PFSK-1 (cell line): ENCODE measurements around the gene ZBTB22.

ENCODE experiments used
- FOXP2 ChIP-seq: optimal IDR thresholded peaks from 2 replicates; pipeline ENCODE3; 2011; ENCODE audit warnings: borderline replicate concordance, control low read depth, inconsistent platforms; ENCODE audit not compliant: insufficient read depth; ENCODE audit errors: extremely low read length, extremely low read depth
- POLR2AphosphoS5 ChIP-seq: IDR thresholded peaks from 2 replicates; pipeline ENCODE4 v1.6.1; 2012; ENCODE audit warnings: low read depth, mild to moderate bottlenecking, control low read depth, low read length, moderate library complexity
- SIN3A ChIP-seq: IDR thresholded peaks from 2 replicates; pipeline ENCODE4 v1.6.1; 2012; ENCODE audit warnings: mild to moderate bottlenecking, low read length, moderate library complexity, borderline replicate concordance; ENCODE audit not compliant: insufficient read depth
- TAF1 ChIP-seq: IDR thresholded peaks from 2 replicates; pipeline ENCODE4 v1.6.1; 2012; ENCODE audit warnings: low read length, control low read depth, borderline replicate concordance; ENCODE audit not compliant: insufficient read depth
- TF ChIP-seq, protein P1 (sequence below), 2 experiments: IDR thresholded peaks; 2 replicates each; pipeline versions ENCODE4 v1.6.1 to v1.8.0; 2011 to 2012; ENCODE audit warnings: low read depth in 2 of 2, low read length in 2 of 2, control low read depth in 1 of 2, inconsistent platforms in 1 of 2, mild to moderate bottlenecking in 1 of 2, moderate library complexity in 1 of 2; ENCODE audit not compliant: insufficient read depth in 1 of 2

The ZBTB22 gene

DNA sequence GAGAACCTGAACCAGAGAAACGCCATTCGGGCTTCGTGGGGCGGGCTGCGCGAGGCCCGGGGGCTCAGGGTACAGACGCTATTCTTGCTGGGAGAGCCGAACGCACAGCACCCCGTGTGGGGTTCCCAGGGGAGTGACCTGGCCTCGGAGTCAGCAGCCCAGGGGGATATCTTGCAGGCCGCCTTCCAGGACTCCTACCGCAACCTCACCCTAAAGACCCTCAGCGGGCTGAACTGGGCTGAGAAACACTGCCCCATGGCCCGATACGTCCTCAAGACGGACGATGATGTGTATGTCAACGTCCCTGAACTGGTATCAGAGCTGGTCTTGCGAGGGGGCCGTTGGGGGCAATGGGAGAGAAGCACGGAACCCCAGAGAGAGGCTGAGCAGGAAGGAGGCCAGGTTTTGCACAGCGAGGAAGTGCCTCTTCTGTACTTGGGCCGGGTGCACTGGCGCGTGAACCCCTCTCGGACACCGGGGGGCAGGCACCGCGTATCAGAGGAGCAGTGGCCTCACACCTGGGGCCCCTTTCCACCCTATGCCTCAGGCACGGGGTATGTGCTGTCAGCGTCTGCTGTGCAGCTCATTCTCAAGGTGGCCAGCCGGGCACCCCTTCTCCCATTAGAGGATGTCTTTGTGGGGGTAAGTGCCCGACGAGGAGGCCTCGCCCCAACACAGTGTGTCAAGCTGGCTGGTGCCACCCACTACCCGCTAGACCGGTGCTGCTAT, 39.7 kb downstream of the ZBTB22 start:
- TF ChIP-seq TAF1 (no peak), POLR2AphosphoS5 (no peak; the same call in 1 of the 2 replicates), FOXP2 (no peak), SIN3A (no peak)
- TF ChIP-seq, protein P1, sequence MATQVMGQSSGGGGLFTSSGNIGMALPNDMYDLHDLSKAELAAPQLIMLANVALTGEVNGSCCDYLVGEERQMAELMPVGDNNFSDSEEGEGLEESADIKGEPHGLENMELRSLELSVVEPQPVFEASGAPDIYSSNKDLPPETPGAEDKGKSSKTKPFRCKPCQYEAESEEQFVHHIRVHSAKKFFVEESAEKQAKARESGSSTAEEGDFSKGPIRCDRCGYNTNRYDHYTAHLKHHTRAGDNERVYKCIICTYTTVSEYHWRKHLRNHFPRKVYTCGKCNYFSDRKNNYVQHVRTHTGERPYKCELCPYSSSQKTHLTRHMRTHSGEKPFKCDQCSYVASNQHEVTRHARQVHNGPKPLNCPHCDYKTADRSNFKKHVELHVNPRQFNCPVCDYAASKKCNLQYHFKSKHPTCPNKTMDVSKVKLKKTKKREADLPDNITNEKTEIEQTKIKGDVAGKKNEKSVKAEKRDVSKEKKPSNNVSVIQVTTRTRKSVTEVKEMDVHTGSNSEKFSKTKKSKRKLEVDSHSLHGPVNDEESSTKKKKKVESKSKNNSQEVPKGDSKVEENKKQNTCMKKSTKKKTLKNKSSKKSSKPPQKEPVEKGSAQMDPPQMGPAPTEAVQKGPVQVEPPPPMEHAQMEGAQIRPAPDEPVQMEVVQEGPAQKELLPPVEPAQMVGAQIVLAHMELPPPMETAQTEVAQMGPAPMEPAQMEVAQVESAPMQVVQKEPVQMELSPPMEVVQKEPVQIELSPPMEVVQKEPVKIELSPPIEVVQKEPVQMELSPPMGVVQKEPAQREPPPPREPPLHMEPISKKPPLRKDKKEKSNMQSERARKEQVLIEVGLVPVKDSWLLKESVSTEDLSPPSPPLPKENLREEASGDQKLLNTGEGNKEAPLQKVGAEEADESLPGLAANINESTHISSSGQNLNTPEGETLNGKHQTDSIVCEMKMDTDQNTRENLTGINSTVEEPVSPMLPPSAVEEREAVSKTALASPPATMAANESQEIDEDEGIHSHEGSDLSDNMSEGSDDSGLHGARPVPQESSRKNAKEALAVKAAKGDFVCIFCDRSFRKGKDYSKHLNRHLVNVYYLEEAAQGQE (IDR thresholded peaks at IDR 0.05; ENCODE audit: insufficient read depth in 1 of 2, low read depth in 2 of 2, low read length in 2 of 2) = no peak

DNA sequence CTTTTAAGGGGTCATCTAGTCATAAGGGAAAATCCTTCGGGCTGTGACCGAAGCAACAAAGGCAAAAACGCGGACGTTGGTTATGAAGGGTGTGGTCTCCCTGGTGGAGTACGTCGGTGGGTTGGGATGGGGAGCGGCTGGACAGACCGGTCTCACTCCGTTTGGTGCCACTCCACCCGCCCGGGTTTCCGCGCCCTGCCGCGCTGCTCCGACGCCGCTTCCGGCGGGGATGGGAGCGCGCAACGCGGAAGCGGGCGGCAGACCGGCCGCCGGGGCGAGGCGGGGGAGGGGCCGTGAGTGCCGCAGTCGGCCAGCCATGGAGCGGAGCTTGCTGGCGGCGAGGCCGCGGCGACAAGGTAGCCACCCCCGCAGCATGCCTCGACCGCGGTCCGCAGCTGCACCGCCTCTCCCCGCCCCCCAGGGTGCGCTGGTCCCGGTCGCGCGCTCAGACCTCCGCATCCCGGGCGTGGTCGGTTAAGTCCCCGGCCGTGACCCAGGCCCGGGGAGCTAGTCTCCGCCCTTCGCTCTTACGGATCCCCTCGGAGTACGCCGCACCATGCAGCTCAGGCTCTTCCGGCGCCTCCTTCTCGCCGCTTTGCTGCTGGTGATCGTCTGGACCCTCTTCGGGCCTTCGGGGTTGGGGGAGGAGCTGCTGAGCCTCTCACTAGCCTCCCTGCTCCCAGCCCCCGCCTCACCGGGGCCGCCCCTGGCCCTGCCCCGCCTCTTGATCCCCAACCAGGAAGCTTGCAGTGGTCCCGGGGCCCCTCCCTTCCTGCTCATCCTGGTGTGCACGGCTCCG, 40.5 kb downstream of the ZBTB22 start, which contains the start of gene B3GALT4:
Gene B3GALT4, plus strand, starts transcription at position 260 of the 799 bp plus-strand sequence. Its CDS starts 297 bp downstream, at position 557.
- TF ChIP-seq, protein P1 (IDR thresholded peaks at IDR 0.05; ENCODE audit: insufficient read depth in 1 of 2, low read depth in 2 of 2, low read length in 2 of 2) = 0 out of 4 replicates have a peak, but pooled peaks of 1 of the 2 experiments have one; percentile 5
- TF ChIP-seq POLR2AphosphoS5 (peak; percentile 94), FOXP2 (no peak), SIN3A (peak; percentile 95; the same call in 1 of the 2 replicates), TAF1 (peak; percentile 10; the same call in 1 of the 2 replicates)

DNA sequence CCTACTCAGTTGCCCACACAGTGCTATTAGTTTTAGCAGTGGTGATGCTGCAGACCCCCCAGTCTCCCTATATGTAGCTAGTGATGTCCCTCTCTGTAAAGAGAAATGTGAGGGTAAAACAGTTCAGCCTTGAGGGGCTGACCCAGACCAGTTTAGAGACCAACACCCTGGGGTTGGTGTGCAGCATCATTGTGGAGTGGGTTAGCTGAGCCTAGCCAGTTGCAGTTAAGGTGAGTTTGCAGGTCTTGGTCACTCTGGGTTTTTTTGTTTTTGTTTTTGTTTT, 41.0 kb downstream of the ZBTB22 start:
- TF ChIP-seq FOXP2 = no peak
- TF ChIP-seq SIN3A = no peak
- TF ChIP-seq TAF1 = peak; percentile 30; the same call in 1 of the 2 replicates

DNA sequence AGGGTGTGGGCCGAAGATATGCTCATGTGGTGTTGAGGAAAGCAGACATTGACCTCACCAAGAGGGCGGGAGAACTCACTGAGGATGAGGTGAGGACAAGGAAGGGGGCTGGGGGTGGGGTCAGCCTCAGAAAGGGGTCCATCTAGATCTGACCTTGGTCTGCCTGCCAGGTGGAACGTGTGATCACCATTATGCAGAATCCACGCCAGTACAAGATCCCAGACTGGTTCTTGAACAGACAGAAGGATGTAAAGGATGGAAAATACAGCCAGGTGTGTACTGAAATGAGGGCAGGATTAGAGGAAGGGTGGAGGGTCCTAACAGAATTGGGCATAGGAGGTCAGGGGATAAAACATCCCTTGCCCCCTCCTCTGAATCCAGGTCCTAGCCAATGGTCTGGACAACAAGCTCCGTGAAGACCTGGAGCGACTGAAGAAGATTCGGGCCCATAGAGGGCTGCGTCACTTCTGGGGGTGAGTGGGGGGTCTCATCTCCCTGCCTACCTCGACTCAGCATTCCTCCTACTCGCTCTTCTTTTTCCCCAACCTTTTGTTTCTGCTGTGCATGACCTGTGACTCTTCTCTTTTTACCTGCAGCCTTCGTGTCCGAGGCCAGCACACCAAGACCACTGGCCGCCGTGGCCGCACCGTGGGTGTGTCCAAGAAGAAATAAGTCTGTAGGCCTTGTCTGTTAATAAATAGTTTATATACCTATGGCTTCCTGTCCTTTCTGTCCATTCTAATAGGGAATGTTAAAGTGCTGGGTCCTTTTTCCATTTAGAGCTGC, 41.6 kb downstream of the ZBTB22 start:
- TF ChIP-seq POLR2AphosphoS5 = peak; percentile 40

DNA sequence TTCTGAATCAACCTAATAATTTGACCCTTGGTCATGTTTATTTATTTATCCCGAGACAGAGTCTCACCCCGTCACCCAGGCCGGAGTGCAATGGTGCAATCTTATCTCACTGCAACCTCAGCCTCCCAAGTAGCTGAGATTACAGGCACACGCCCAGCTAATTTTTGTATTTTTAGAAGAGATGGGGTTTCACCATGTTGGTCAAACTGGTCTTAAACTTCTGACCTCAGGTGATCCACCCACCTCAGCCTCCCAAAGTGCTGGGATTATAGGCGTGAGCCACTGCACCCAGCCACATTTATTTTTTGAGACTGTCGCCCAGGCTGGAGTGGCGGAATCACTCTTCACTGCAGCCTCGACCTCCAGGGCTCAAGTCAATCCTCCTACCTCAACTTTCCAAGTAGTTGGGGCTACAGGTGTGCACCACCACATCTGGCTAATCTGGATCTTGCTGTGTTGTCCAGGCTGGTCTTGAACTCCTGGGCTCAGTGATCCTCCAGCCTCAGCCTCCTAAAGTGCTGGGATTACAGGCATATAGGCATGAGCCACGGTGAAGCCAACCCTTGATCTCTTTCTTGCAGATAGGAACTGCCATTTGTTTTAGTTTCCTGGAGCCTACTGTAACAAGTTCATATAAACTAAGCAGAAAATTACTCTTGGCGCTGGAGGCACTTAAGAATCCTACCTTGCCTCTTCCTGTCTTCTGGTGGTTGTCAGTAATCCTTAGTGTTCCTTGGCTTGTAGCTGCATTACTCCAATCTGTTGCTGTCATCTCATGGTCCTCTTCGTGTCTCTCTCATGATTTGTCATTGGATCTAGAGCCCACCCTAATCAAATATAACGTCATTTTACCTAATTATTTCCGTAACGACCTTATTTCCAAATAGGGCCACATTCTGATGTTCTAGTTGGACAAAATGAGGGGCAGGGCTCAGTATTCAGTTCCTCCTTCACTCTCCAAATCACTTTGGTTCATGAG, 43.3 kb downstream of the ZBTB22 start:
- TF ChIP-seq FOXP2 (no peak), TAF1 (no peak), SIN3A (no peak), POLR2AphosphoS5 (peak; percentile 15)
- TF ChIP-seq, protein P1 (IDR thresholded peaks at IDR 0.05; ENCODE audit: insufficient read depth in 1 of 2, low read depth in 2 of 2, low read length in 2 of 2) = no peak
